Measurements from ENCODE around the gene S100A13.

Gene S100A13

DNA sequence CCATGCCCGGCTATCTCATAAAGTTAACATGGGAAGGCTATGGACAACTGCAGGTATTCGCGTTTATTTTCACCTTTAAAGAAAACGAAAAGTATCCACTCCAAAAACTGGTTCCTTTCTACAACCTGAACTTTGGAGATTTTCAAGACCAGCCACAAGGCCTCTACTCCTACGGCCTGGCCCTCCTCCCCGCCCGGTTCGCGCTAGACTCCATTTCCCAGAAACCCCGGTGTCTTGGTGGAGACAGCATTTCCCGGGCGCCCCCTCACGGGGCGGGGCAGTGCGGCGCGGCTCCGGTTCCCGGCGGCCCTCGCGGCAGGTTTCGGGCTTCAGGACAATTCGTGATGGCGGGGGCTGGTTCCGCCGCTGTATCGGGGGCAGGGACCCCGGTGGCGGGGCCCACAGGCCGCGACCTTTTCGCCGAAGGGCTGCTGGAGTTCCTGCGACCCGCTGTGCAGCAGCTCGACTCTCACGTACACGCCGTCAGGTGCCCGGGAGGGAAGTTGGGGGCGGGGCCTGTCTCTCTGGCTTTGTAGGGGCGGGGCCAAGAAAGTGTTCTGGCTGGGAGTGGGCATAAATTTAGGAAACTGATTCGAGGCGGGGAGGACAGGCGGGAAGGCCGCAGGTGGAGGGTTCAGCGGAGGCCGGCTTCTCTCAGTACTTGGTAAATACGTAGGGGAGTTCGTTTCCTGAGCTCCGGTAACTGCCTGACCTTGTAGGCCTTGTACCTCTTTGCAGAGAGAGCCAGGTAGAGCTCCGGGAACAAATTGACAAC, 31.3 kb upstream of the S100A13 start, which contains the start of gene SNAPIN:
Gene SNAPIN, plus strand, starts transcription at position 304 of the 775 bp plus-strand sequence. Its CDS starts 41 bp downstream, at position 345.
- Histone ChIP-seq H3K36me3 (ENCODE audit: control insufficient read depth in 4 of 4, insufficient read depth in 4 of 4, low read length in 3 of 4) (peaks cover 7 to 29% (median 22%) of the 10 kb centered on the region in 4 experiments), H3K9me3 (ENCODE audit: control extremely low read depth in 1 of 5, control insufficient read depth in 4 of 5, insufficient read depth in 2 of 5, low read depth in 1 of 5, low read length in 4 of 5) (no peaks in the 10 kb centered on the region), H3K27me3 (replicated peaks in 2 of 5; ENCODE audit: control insufficient read depth in 4 of 5, insufficient read depth in 5 of 5, low read length in 4 of 5) (no peaks in the 10 kb centered on the region), H3K4me1 (ENCODE audit: control extremely low read depth in 1 of 4, control insufficient read depth in 4 of 4, insufficient read depth in 4 of 4, low read length in 3 of 4) (peaks cover 3 to 18% (median 13%) of the 10 kb centered on the region in 4 experiments), H3K27ac (ENCODE audit: insufficient read depth in 1 of 2, low read depth in 1 of 2, low read length in 2 of 2, poor library complexity in 1 of 2, severe bottlenecking in 2 of 2) (peak within 1 kb of the TSS; percentile 77 to 85), H3K4me3 (ENCODE audit: control insufficient read depth in 1 of 7, extremely low read depth in 1 of 7, insufficient read depth in 4 of 7, low read depth in 2 of 7, low read length in 6 of 7) (peak within 1 kb of the TSS; percentile 66 to 97 (median 88))
- DNase-seq = peak; percentile 89 to 93 (median 92)
- ChIA-PET CTCF (interaction anchor here (0.7 to 1.5 kb wide), 5 partner anchors 9 to 94 kb away, joined by 3 to 6 read pairs (median 4); partner anchors contain the start of gene ILF2), POLR2A (interaction anchor here (1.0 to 1.3 kb wide), 2 partner anchors 19 to 24 kb away, joined by 3 to 10 read pairs; partner anchors contain the start of gene CHTOP)
- under 1% methylated on average over 50 of the region's 53 CpGs for WGBS (ENCODE audit: insufficient coverage)

DNA sequence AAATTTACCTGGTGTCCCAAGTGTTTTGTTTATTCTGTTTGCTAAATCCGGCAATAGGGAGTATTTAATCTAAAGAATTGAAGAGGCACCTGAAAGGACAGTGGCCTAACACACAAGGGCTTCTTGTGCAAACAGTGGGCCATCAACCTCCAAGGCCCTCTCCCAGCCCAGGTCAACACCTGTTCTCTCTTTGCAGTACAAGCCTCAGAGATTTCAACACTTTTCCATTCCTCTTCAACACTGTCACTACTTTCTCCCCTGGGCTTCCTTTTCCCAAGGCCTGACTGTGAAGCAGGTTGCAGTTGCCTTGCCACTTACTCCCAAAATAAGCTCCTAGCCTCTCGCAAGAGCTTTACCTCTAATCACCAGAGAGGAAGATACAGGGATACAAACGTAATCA, 28.0 kb upstream of the S100A13 start:
- Histone ChIP-seq H3K4me1 (ENCODE audit: control extremely low read depth in 1 of 4, control insufficient read depth in 4 of 4, insufficient read depth in 4 of 4, low read length in 3 of 4) (peaks cover 3 to 27% (median 20%) of the 10 kb centered on the region in 4 experiments), H3K4me3 (ENCODE audit: control insufficient read depth in 1 of 7, extremely low read depth in 1 of 7, insufficient read depth in 4 of 7, low read depth in 2 of 7, low read length in 6 of 7) (no peak overlapping the region), H3K27ac (ENCODE audit: insufficient read depth in 1 of 2, low read depth in 1 of 2, low read length in 2 of 2, poor library complexity in 1 of 2, severe bottlenecking in 2 of 2) (no peak overlapping the region), H3K27me3 (replicated peaks in 2 of 5; ENCODE audit: control insufficient read depth in 4 of 5, insufficient read depth in 5 of 5, low read length in 4 of 5) (no peaks in the 10 kb centered on the region), H3K9me3 (ENCODE audit: control extremely low read depth in 1 of 5, control insufficient read depth in 4 of 5, insufficient read depth in 2 of 5, low read depth in 1 of 5, low read length in 4 of 5) (no peaks in the 10 kb centered on the region), H3K36me3 (ENCODE audit: control insufficient read depth in 4 of 4, insufficient read depth in 4 of 4, low read length in 3 of 4) (no peaks in the 10 kb centered on the region)
- WGBS (ENCODE audit: insufficient coverage) = 80% methylated on average over 1 of the region's 3 CpGs
- no peak for DNase-seq
- CTCF ChIA-PET = interaction anchor here (1.1 kb wide), 1 partner anchor 12 kb away, joined by 3 read pairs; no protein-coding TSS in a partner anchor
- POLR2A ChIA-PET = no interaction called here

- Histone ChIP-seq H3K27me3 (replicated peaks in 2 of 5; ENCODE audit: control insufficient read depth in 4 of 5, insufficient read depth in 5 of 5, low read length in 4 of 5) (no peaks in the 10 kb centered on the region), H3K36me3 (ENCODE audit: control insufficient read depth in 4 of 4, insufficient read depth in 4 of 4, low read length in 3 of 4) (no peaks in the 10 kb centered on the region), H3K4me1 (ENCODE audit: control extremely low read depth in 1 of 4, control insufficient read depth in 4 of 4, insufficient read depth in 4 of 4, low read length in 3 of 4) (peaks cover 0 to 18% (median 10%) of the 10 kb centered on the region in 4 experiments), H3K27ac (ENCODE audit: insufficient read depth in 1 of 2, low read depth in 1 of 2, low read length in 2 of 2, poor library complexity in 1 of 2, severe bottlenecking in 2 of 2) (peak overlapping the region in 1 of 2 experiments; percentile 27), H3K4me3 (ENCODE audit: control insufficient read depth in 1 of 7, extremely low read depth in 1 of 7, insufficient read depth in 4 of 7, low read depth in 2 of 7, low read length in 6 of 7) (peak overlapping the region in 1 of 7 experiments; percentile 14), H3K9me3 (ENCODE audit: control extremely low read depth in 1 of 5, control insufficient read depth in 4 of 5, insufficient read depth in 2 of 5, low read depth in 1 of 5, low read length in 4 of 5) (no peaks in the 10 kb centered on the region)
- WGBS (ENCODE audit: insufficient coverage) = 46% methylated on average over 2 of the region's 3 CpGs
- CTCF ChIA-PET = interaction anchor here (0.7 to 1.7 kb wide), 6 partner anchors 9 to 142 kb away, joined by 3 to 10 read pairs (median 3); no protein-coding TSS in a partner anchor
- DNase-seq = no peak
- POLR2A ChIA-PET = interaction anchor here (0.9 to 1.1 kb wide), 2 partner anchors 18 to 19 kb away, joined by 3 to 4 read pairs; partner anchors contain the start of gene CHTOP
Observed at GRCh38 chr1:153652805-153653500, 25.6 kb upstream of the S100A13 start.

- H3K27me3 ChIP-seq (replicated peaks in 2 of 5; ENCODE audit: control insufficient read depth in 4 of 5, insufficient read depth in 5 of 5, low read length in 4 of 5) = no peaks in the 10 kb centered on the region
- no peak overlapping the region for H3K4me3 ChIP-seq (ENCODE audit: control insufficient read depth in 1 of 7, extremely low read depth in 1 of 7, insufficient read depth in 4 of 7, low read depth in 2 of 7, low read length in 6 of 7)
- WGBS (ENCODE audit: insufficient coverage) = 100% methylated on average over 1 of the region's 1 CpG
- no peak for DNase-seq
- peaks cover 0 to 15% (median 9%) of the 10 kb centered on the region in 4 experiments for H3K4me1 ChIP-seq (ENCODE audit: control extremely low read depth in 1 of 4, control insufficient read depth in 4 of 4, insufficient read depth in 4 of 4, low read length in 3 of 4)
- ChIA-PET POLR2A (no interaction called here), CTCF (interaction anchor here (1.2 to 1.7 kb wide), 4 partner anchors 8 to 141 kb away, joined by 3 to 10 read pairs (median 3); no protein-coding TSS in a partner anchor)
- peaks cover 0 to 6% (median 3%) of the 10 kb centered on the region in 4 experiments for H3K36me3 ChIP-seq (ENCODE audit: control insufficient read depth in 4 of 4, insufficient read depth in 4 of 4, low read length in 3 of 4)
- H3K27ac ChIP-seq (ENCODE audit: insufficient read depth in 1 of 2, low read depth in 1 of 2, low read length in 2 of 2, poor library complexity in 1 of 2, severe bottlenecking in 2 of 2) = no peak overlapping the region
- no peaks in the 10 kb centered on the region for H3K9me3 ChIP-seq (ENCODE audit: control extremely low read depth in 1 of 5, control insufficient read depth in 4 of 5, insufficient read depth in 2 of 5, low read depth in 1 of 5, low read length in 4 of 5)
Observed at GRCh38 chr1:153651771-153652170, 24.5 kb upstream of the S100A13 start.

- no peak for DNase-seq
- H3K27me3 ChIP-seq (replicated peaks in 2 of 5; ENCODE audit: control insufficient read depth in 4 of 5, insufficient read depth in 5 of 5, low read length in 4 of 5) = no peaks in the 10 kb centered on the region
- H3K9me3 ChIP-seq (ENCODE audit: control extremely low read depth in 1 of 5, control insufficient read depth in 4 of 5, insufficient read depth in 2 of 5, low read depth in 1 of 5, low read length in 4 of 5) = no peaks in the 10 kb centered on the region
- peaks cover 0 to 15% (median 9%) of the 10 kb centered on the region in 4 experiments for H3K4me1 ChIP-seq (ENCODE audit: control extremely low read depth in 1 of 4, control insufficient read depth in 4 of 4, insufficient read depth in 4 of 4, low read length in 3 of 4)
- ChIA-PET POLR2A (no interaction called here), CTCF (interaction anchor here (0.6 to 1.1 kb wide), 2 partner anchors 10 to 116 kb away, joined by 3 to 4 read pairs; no protein-coding TSS in a partner anchor)
- H3K27ac ChIP-seq (ENCODE audit: insufficient read depth in 1 of 2, low read depth in 1 of 2, low read length in 2 of 2, poor library complexity in 1 of 2, severe bottlenecking in 2 of 2) = peak overlapping the region in 1 of 2 experiments; percentile 36
- 79% methylated on average over 2 of the region's 2 CpGs for WGBS (ENCODE audit: insufficient coverage)
- no peak overlapping the region for H3K4me3 ChIP-seq (ENCODE audit: control insufficient read depth in 1 of 7, extremely low read depth in 1 of 7, insufficient read depth in 4 of 7, low read depth in 2 of 7, low read length in 6 of 7)
- peaks cover 4 to 25% (median 16%) of the 10 kb centered on the region in 4 experiments for H3K36me3 ChIP-seq (ENCODE audit: control insufficient read depth in 4 of 4, insufficient read depth in 4 of 4, low read length in 3 of 4)
Observed at GRCh38 chr1:153649863-153650235, 22.5 kb upstream of the S100A13 start.

DNA sequence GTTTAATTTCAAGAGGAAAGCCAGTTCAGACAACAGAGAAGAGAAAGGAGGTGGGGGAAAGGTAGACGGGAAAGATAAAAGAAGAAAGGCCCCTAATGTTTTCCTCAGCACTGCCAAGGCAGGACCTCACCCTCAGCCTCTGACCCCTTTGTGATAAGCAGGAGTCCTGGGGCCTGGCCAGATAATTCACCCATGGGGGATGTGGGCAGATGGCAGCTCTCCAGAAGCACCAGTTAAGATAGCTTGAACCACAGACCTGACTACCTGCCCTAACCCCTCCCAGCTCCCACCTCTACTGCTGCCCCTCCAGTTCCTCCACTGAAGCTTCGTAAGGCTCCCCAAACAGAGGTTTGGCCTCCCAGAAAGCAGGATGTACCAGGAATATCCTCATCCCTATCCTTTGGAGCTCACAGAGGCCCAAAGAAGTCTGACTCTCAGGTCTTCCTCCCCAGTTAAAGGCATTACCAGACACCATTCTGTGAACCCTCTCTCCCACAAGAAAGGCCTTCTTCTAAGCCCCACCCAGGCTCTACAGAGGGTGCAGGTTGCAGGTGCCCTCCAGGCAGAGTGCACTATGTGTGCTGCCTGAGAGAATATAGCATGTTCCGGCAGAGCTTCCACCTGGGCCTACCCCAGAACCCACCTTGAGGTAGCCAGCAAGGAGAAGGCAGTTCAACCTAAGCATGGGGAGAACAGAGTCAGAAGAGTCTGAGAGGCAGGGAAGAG, 22.0 kb upstream of the S100A13 start:
- Histone ChIP-seq H3K4me3 (ENCODE audit: control insufficient read depth in 1 of 7, extremely low read depth in 1 of 7, insufficient read depth in 4 of 7, low read depth in 2 of 7, low read length in 6 of 7) (no peak overlapping the region), H3K36me3 (ENCODE audit: control insufficient read depth in 4 of 4, insufficient read depth in 4 of 4, low read length in 3 of 4) (peaks cover 4 to 31% (median 19%) of the 10 kb centered on the region in 4 experiments), H3K27me3 (replicated peaks in 2 of 5; ENCODE audit: control insufficient read depth in 4 of 5, insufficient read depth in 5 of 5, low read length in 4 of 5) (no peaks in the 10 kb centered on the region), H3K9me3 (ENCODE audit: control extremely low read depth in 1 of 5, control insufficient read depth in 4 of 5, insufficient read depth in 2 of 5, low read depth in 1 of 5, low read length in 4 of 5) (no peaks in the 10 kb centered on the region), H3K4me1 (ENCODE audit: control extremely low read depth in 1 of 4, control insufficient read depth in 4 of 4, insufficient read depth in 4 of 4, low read length in 3 of 4) (peaks cover 0 to 15% (median 9%) of the 10 kb centered on the region in 4 experiments), H3K27ac (ENCODE audit: insufficient read depth in 1 of 2, low read depth in 1 of 2, low read length in 2 of 2, poor library complexity in 1 of 2, severe bottlenecking in 2 of 2) (peak overlapping the region in 1 of 2 experiments; percentile 36)
- 61% methylated on average over 2 of the region's 3 CpGs for WGBS (ENCODE audit: insufficient coverage)
- ChIA-PET POLR2A (no interaction called here), CTCF (interaction anchor here (0.6 to 1.5 kb wide), 3 partner anchors 10 to 116 kb away, joined by 3 to 4 read pairs (median 4); no protein-coding TSS in a partner anchor)
- peak in 1 of 3 donors; percentile 44 for DNase-seq

Data from common myeloid progenitor, CD34-positive (primary cell).